Astrocyte (in vitro differentiated cells and primary cell): ENCODE data around the gene TOB1. TPM values are rescaled to one million over a fixed set of nuclear protein-coding genes. Genes with fewer than 3 reads are reported as not detected.

Experiments used
- DNase-seq: peaks from one replicate; pipeline ENCODE4 v3.0.0-alpha.2; 2010; ENCODE audit warnings: low read depth
- FAIRE-seq: peaks from 2 replicates; lab custom pipeline; 2011; peaks lifted over from hg19 to GRCh38; lab: Jason Lieb, UNC
- H2AFZ ChIP-seq: 2 replicates; pipeline ENCODE4 v1.6.0; 2012; ENCODE audit warnings: low read depth, low read length, inconsistent platforms
- H3K27ac ChIP-seq: 2 replicates; pipeline ENCODE4 v1.5.1; 2011; ENCODE audit warnings: low read depth, low read length, inconsistent platforms
- H3K27me3 ChIP-seq: 2 replicates; pipeline ENCODE4 v1.6.0; 2011; ENCODE audit warnings: low read length, inconsistent platforms; ENCODE audit not compliant: insufficient read depth
- H3K36me3 ChIP-seq: 2 replicates; pipeline ENCODE4 v1.5.1; 2011; ENCODE audit warnings: low read length, inconsistent platforms; ENCODE audit not compliant: insufficient read depth
- H3K4me1 ChIP-seq: 2 replicates; pipeline ENCODE4 v1.5.1; 2011; ENCODE audit warnings: low read length, inconsistent platforms; ENCODE audit not compliant: insufficient read depth
- H3K4me2 ChIP-seq: 2 replicates; pipeline ENCODE4 v1.6.0; 2012; ENCODE audit warnings: low read length, inconsistent platforms
- H3K4me3 ChIP-seq: 2 replicates; pipeline ENCODE4 v1.5.1; 2011; ENCODE audit warnings: low read depth, mild to moderate bottlenecking, low read length, inconsistent platforms; ENCODE audit not compliant: insufficient read depth
- H3K79me2 ChIP-seq: 2 replicates; pipeline ENCODE4 v1.6.0; 2012; ENCODE audit warnings: mild to moderate bottlenecking, low read length, inconsistent platforms; ENCODE audit not compliant: insufficient read depth
- H3K9ac ChIP-seq: 2 replicates; pipeline ENCODE4 v1.6.0; 2012; ENCODE audit warnings: mild to moderate bottlenecking, low read length, inconsistent platforms
- H3K9me3 ChIP-seq: 2 replicates; pipeline ENCODE4 v1.5.1; 2012; ENCODE audit warnings: low read depth, mild to moderate bottlenecking, low read length, inconsistent platforms; ENCODE audit not compliant: insufficient read depth
- H4K20me1 ChIP-seq: 2 replicates; pipeline ENCODE4 v1.6.0; 2012; ENCODE audit warnings: low read length, inconsistent platforms; ENCODE audit not compliant: insufficient read depth
- H3K27ac Mint-ChIP-seq: one replicate; pipeline ENCODE4 v1.8.0; 2021; ENCODE audit warnings: mild to moderate bottlenecking, mixed read lengths; ENCODE audit not compliant: unreplicated experiment
- H3K27me3 Mint-ChIP-seq: one replicate; pipeline ENCODE4 v1.8.0; 2021; ENCODE audit warnings: low read depth, mixed read lengths; ENCODE audit not compliant: unreplicated experiment
- H3K36me3 Mint-ChIP-seq: one replicate; pipeline ENCODE4 v1.8.0; 2021; ENCODE audit warnings: low read depth, mixed read lengths; ENCODE audit not compliant: unreplicated experiment
- H3K4me1 Mint-ChIP-seq: one replicate; pipeline ENCODE4 v1.8.0; 2021; ENCODE audit warnings: low read depth, mixed read lengths; ENCODE audit not compliant: unreplicated experiment
- H3K4me3 Mint-ChIP-seq: one replicate; pipeline ENCODE4 v1.8.0; 2021; ENCODE audit warnings: mild to moderate bottlenecking, moderate library complexity, mixed read lengths; ENCODE audit not compliant: unreplicated experiment
- H3K9me3 Mint-ChIP-seq: one replicate; pipeline ENCODE4 v1.8.0; 2021; ENCODE audit warnings: mild to moderate bottlenecking, mixed read lengths; ENCODE audit not compliant: unreplicated experiment
- CTCF ChIP-seq: IDR thresholded peaks from 2 replicates; pipeline ENCODE4 v1.5.1; 2011; ENCODE audit warnings: low read depth, mild to moderate bottlenecking, inconsistent platforms, low read length, moderate library complexity; ENCODE audit not compliant: insufficient read depth
- EZH2 ChIP-seq: IDR thresholded peaks from 2 replicates; pipeline ENCODE4 v1.6.1; 2012; ENCODE audit warnings: mild to moderate bottlenecking, low read length, inconsistent platforms; ENCODE audit not compliant: insufficient read depth
- total RNA-seq: library from RNA; stranded (reverse); gene quantifications from 2 replicates; pipeline ENCODE4 v1.2.1, GENCODE V29; 2021

TOB1 gene
- total RNA-seq, 1 donor from 2014 or later, result 71.6 TPM

- H3K27me3 ChIP-seq, result no peaks in the 10 kb centered on the region
- H3K27me3 Mint-ChIP-seq, result peaks cover 21% of the 10 kb centered on the region
- H3K9me3 ChIP-seq, result no peaks in the 10 kb centered on the region
- no peak overlapping the region for H3K4me2 ChIP-seq
- no peaks in the 10 kb centered on the region for H3K36me3 ChIP-seq
- H3K79me2 ChIP-seq, result no peaks in the 10 kb centered on the region
- DNase-seq, result no peak
- no peak overlapping the region for H3K9ac ChIP-seq
- H2AFZ ChIP-seq, result no peak overlapping the region
- H3K9me3 Mint-ChIP-seq, result no peaks in the 10 kb centered on the region
- H3K4me1 ChIP-seq, result peaks cover 14% of the 10 kb centered on the region
- no peaks in the 10 kb centered on the region for H4K20me1 ChIP-seq
- no peak for TF ChIP-seq EZH2
- no peak for TF ChIP-seq CTCF
- no peak overlapping the region for H3K4me3 Mint-ChIP-seq
- H3K27ac ChIP-seq, result no peak overlapping the region
- no peak overlapping the region for H3K27ac Mint-ChIP-seq
- FAIRE-seq, result no peak
- H3K4me1 Mint-ChIP-seq, result peaks cover 12% of the 10 kb centered on the region
- no peaks in the 10 kb centered on the region for H3K36me3 Mint-ChIP-seq
- no peak overlapping the region for H3K4me3 ChIP-seq
These were observed 42.1 kb upstream of the TOB1 start for GRCh38 chr17:50908140-50908859.

- Mint-ChIP-seq H3K9me3 (no peaks in the 10 kb centered on the region), H3K27ac (no peak overlapping the region), H3K4me1 (peaks cover 21% of the 10 kb centered on the region), H3K36me3 (no peaks in the 10 kb centered on the region), H3K4me3 (no peak overlapping the region), H3K27me3 (peaks cover 19% of the 10 kb centered on the region)
- H2AFZ ChIP-seq, result no peak overlapping the region
- TF ChIP-seq EZH2 (no peak), CTCF (no peak)
- no peaks in the 10 kb centered on the region for H3K9me3 ChIP-seq
- peaks cover 3% of the 10 kb centered on the region for H3K27me3 ChIP-seq
- FAIRE-seq (no peak), DNase-seq (no peak)
- H3K36me3 ChIP-seq, result no peaks in the 10 kb centered on the region
- peaks cover 14% of the 10 kb centered on the region for H3K4me1 ChIP-seq
- H3K9ac ChIP-seq, result no peak overlapping the region
- H3K27ac ChIP-seq, result no peak overlapping the region
- no peaks in the 10 kb centered on the region for H4K20me1 ChIP-seq
- no peak overlapping the region for H3K4me3 ChIP-seq
- no peaks in the 10 kb centered on the region for H3K79me2 ChIP-seq
- H3K4me2 ChIP-seq, result no peak overlapping the region
These were observed 40.3 kb upstream of the TOB1 start for GRCh38 chr17:50906443-50906842.

GRCh38 chr17:50905460-50905803 is 39.3 kb upstream of the TOB1 start:
- no peak for FAIRE-seq
- peaks cover 21% of the 10 kb centered on the region for H3K4me1 Mint-ChIP-seq

More at GRCh38 chr17:50905460-50905803, 39.3 kb upstream of the TOB1 start:
- no peaks in the 10 kb centered on the region for H3K9me3 Mint-ChIP-seq
- Histone ChIP-seq H3K4me2 (no peak overlapping the region), H3K4me3 (no peak overlapping the region), H2AFZ (no peak overlapping the region), H3K9me3 (no peaks in the 10 kb centered on the region), H3K27me3 (peaks cover 5% of the 10 kb centered on the region), H3K79me2 (no peaks in the 10 kb centered on the region), H3K4me1 (peaks cover 14% of the 10 kb centered on the region), H3K27ac (no peak overlapping the region), H4K20me1 (no peaks in the 10 kb centered on the region), H3K9ac (no peak overlapping the region), H3K36me3 (no peaks in the 10 kb centered on the region)
- TF ChIP-seq CTCF (no peak), EZH2 (no peak)
- peaks cover 15% of the 10 kb centered on the region for H3K27me3 Mint-ChIP-seq
- no peak overlapping the region for H3K27ac Mint-ChIP-seq
- no peak for DNase-seq
- no peaks in the 10 kb centered on the region for H3K36me3 Mint-ChIP-seq
- no peak overlapping the region for H3K4me3 Mint-ChIP-seq
